Lung (tissue), 12 donors: ENCODE data around the gene CDCA4. TPM values are rescaled to one million over a fixed set of nuclear protein-coding genes. Genes with fewer than 3 reads are reported as not detected.

Experiments used
- ATAC-seq: fragments of 200-7000 bp; cut with Tn5 transposase; one replicate; pipeline ENCODE4 v1.9.1; 2020; ENCODE audit warnings: moderate number of reproducible peaks; ENCODE audit not compliant: insufficient read depth, low FRiP score
- DNase-seq, 3 donors: peaks; one replicate each; pipeline ENCODE4 v3.0.0-alpha.2; 2013 to 2017
- H3K27ac ChIP-seq, 2 donors: one replicate each; pipeline ENCODE4 v1.5.1; 2013; ENCODE audit warnings: mild to moderate bottlenecking in 2 of 2, moderate library complexity in 2 of 2, control low read depth in 1 of 2, inconsistent platforms in 1 of 2, low read depth in 1 of 2, low read length in 1 of 2
- H3K27me3 ChIP-seq, 3 donors: one replicate each; pipeline ENCODE4 v1.5.1; 2013; ENCODE audit warnings: low read length in 2 of 3; ENCODE audit not compliant: control insufficient read depth in 3 of 3, insufficient read depth in 3 of 3
- H3K36me3 ChIP-seq, 4 donors: one replicate each; pipeline ENCODE4 v1.5.1; 2013; ENCODE audit warnings: low read length in 4 of 4, mild to moderate bottlenecking in 1 of 4, moderate library complexity in 1 of 4; ENCODE audit not compliant: control insufficient read depth in 4 of 4, insufficient read depth in 4 of 4
- H3K4me1 ChIP-seq, 5 donors: one replicate each; pipeline ENCODE4 v1.5.1; 2013; ENCODE audit warnings: low read length in 5 of 5, mild to moderate bottlenecking in 2 of 5, moderate library complexity in 1 of 5; ENCODE audit not compliant: control insufficient read depth in 5 of 5, insufficient read depth in 5 of 5
- H3K4me3 ChIP-seq: one replicate; pipeline ENCODE4 v1.5.1; 2013; ENCODE audit warnings: mild to moderate bottlenecking, control low read depth, moderate library complexity
- H3K9ac ChIP-seq, 2 donors: one replicate each; pipeline ENCODE4 v1.5.1; 2013; ENCODE audit warnings: low read length in 2 of 2, control low read depth in 1 of 2; ENCODE audit not compliant: insufficient read depth in 1 of 2
- H3K9me3 ChIP-seq, 4 donors: one replicate each; pipeline ENCODE4 v1.5.1; 2013; ENCODE audit warnings: low read length in 3 of 4, mild to moderate bottlenecking in 1 of 4, moderate library complexity in 1 of 4; ENCODE audit not compliant: control insufficient read depth in 4 of 4, insufficient read depth in 3 of 4
- WGBS, 2 donors: extraction: QIAGEN DNeasy Blood & Tissue Kit; methylation state at CpG; one replicate each; pipeline ENCODE4 v1.1.7; 2013; 5-methylcytosine and 5-hydroxymethylcytosine counted together
- polyA plus RNA-seq, 2 donors: library from polyadenylated mRNA; stranded (reverse); fragments of 200-250 nt; gene quantifications; one replicate each; pipeline ENCODE4 v1.2.1, GENCODE V29; 2013
- total RNA-seq, 2 donors: library from RNA; depleted of rRNA in 1 of 2; stranded (reverse); fragments of >200 nt in 1 of 2; gene quantifications; one replicate each; pipeline ENCODE4 v1.2.1, GENCODE V29; 2014 to 2021
- TF ChIP-seq, protein P1 (sequence below): IDR thresholded peaks from 2 replicates; pipeline ENCODE4 v1.5.1; 2012; ENCODE audit warnings: mild to moderate bottlenecking; ENCODE audit errors: control extremely low read depth, extremely low read depth
- donor health status: control.
- donor health status: control.
- donor health status: Bipolar disorder and iron deficiency.
- donor health status: healthy.
- donor health status: DM: yes; HTN: yes; CAD: no.

Gene CDCA4
- total and polyA plus RNA-seq, 4 donors = 7.5 to 9.8 (median 8.2) TPM

DNA sequence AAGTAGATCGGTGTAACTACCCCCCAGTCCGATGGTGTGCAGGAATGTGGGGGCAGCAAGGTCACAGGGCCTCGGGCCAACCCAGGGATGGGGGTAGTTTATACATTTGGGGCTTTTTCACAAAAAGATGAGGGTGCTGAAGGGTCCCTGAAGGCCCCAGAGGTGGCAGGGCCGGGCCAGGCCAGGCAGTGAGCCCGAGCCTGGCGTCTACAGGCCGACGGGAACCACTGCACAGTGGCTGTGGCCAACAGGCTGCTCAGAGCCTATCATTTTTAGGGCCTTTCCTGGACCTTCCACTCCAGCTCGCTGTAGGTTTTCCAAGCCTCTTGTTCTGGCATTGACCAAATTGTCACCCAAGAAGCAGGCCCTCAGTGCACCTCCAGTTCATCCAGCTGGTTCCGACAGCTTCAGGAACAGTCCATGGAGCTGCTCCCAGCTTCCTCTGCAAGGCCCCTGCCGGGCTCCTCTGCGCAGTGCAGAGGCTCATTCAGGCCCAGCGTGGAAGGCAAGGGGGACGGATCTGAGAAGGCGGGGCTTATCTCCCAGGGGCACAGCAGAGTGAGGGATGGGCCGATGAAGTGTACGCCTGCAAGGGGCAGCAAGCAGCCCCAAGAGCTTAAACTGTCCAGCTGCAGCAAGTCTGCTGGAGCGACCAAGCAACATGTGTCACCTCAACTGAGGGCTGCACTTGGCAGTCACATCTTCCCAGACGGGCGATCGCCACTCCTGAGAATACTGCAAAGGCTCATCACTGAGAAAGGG is 13.9 kb downstream of the CDCA4 start:
- ATAC-seq (no peak), DNase-seq (peak in 1 of 3 donors; percentile 36)
- H3K27me3 ChIP-seq = no peaks in the 10 kb centered on the region
- no peak overlapping the region for H3K4me3 ChIP-seq
- TF ChIP-seq, protein P1, sequence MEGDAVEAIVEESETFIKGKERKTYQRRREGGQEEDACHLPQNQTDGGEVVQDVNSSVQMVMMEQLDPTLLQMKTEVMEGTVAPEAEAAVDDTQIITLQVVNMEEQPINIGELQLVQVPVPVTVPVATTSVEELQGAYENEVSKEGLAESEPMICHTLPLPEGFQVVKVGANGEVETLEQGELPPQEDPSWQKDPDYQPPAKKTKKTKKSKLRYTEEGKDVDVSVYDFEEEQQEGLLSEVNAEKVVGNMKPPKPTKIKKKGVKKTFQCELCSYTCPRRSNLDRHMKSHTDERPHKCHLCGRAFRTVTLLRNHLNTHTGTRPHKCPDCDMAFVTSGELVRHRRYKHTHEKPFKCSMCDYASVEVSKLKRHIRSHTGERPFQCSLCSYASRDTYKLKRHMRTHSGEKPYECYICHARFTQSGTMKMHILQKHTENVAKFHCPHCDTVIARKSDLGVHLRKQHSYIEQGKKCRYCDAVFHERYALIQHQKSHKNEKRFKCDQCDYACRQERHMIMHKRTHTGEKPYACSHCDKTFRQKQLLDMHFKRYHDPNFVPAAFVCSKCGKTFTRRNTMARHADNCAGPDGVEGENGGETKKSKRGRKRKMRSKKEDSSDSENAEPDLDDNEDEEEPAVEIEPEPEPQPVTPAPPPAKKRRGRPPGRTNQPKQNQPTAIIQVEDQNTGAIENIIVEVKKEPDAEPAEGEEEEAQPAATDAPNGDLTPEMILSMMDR = no peak
- peaks cover 0 to 18% (median 9%) of the 10 kb centered on the region in 4 donors for H3K36me3 ChIP-seq
- WGBS, 2 donors = 91 to 97% methylated on average over 21 of the region's 21 CpGs
- no peak overlapping the region for H3K9ac ChIP-seq
- H3K9me3 ChIP-seq = peaks cover 0 to 2% (median 0%) of the 10 kb centered on the region in 4 donors
- peaks cover 0 to 4% (median 3%) of the 10 kb centered on the region in 5 donors for H3K4me1 ChIP-seq
- no peak overlapping the region for H3K27ac ChIP-seq

DNA sequence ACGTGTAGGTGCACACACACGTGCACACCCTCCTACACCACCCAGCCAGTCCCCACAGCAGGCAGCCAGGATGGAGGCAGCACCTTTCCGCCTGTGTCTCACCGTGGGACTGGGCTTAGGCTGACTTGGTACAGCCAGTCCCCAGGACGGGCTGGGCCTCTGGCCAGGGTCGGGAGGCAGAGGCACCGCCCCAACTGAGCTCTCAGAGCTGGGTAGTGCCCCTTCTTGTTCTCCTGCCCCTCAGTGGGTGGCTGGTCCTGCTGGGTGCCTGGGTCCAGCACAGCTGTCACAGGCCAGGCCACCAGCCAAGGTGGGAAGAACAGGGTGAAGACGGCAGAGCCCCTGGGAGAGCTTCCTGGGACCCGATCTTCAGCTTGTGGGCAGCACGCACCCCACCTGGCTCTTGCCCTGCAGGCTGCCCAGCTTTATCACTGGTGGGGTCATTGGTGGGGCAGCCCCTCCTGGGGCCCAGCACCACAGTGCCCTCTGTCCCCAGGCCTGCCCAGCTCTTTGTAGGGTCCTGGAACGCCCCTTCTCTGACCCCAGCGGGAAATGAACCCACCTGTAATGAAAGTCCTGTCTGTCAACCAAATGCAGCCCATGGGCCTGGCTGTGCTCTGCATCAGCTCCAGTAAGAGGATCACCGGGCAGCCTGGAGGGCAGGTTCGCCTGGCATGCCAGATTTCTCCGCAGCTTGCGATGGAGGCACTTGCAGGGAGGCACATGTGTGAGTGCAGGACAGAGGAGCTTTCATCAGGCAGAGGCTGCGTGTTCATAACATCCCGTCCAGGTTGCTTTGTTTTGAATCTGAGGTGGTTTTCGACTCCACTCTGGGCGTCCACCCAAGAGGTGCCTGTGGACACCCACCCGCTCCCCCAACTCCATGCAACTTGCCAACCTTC is 14.7 kb downstream of the CDCA4 start:
- Histone ChIP-seq H3K9me3 (no peaks in the 10 kb centered on the region), H3K27ac (no peak overlapping the region), H3K9ac (no peak overlapping the region), H3K27me3 (no peaks in the 10 kb centered on the region), H3K36me3 (peaks cover 0 to 14% (median 9%) of the 10 kb centered on the region in 4 donors), H3K4me1 (peaks cover 0 to 4% (median 2%) of the 10 kb centered on the region in 5 donors), H3K4me3 (no peak overlapping the region)
- no peak for ATAC-seq
- TF ChIP-seq, protein P1 = no peak
- 90 to 91% methylated on average over 21 of the region's 21 CpGs for WGBS, 2 donors
- DNase-seq = no peak

DNA sequence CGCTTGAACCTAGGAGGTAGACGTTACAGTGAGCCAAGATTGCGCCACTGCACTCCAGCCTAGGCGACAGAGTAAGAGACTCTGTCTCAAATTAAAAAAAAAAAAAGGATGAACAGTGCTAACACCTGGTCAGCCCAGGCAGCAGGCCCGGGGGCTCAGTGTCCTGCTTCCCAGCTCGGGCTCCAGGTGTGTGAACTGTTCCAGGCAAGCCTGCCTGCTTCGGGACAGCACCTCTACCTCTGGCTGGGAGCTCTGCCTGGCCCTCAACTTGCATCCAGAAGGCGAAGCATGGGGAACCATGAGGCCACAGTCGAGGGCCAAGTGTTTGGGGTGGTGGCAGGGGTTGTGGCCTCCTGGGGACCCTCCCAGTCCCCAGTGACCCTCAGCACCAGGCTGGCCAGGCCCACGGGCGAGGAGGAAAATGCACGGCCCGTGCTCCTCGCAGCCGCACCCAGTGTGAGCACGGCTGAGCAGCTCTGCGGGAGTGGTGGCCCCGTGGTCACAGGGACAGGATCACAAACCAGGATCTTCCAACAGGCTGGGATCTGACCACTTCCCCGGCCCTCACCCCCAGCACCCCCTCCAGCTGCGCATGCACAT is 15.5 kb downstream of the CDCA4 start:
- H3K9ac ChIP-seq = no peak overlapping the region
- H3K27ac ChIP-seq = no peak overlapping the region
- TF ChIP-seq, protein P1 = no peak
- no peak for ATAC-seq
- no peaks in the 10 kb centered on the region for H3K9me3 ChIP-seq
- no peaks in the 10 kb centered on the region for H3K27me3 ChIP-seq
- DNase-seq = no peak
- WGBS, 2 donors = 82 to 89% methylated on average over 20 of the region's 20 CpGs
- peaks cover 0 to 13% (median 8%) of the 10 kb centered on the region in 4 donors for H3K36me3 ChIP-seq
- H3K4me1 ChIP-seq = peaks cover 0 to 4% (median 2%) of the 10 kb centered on the region in 5 donors
- H3K4me3 ChIP-seq = no peak overlapping the region
